Kidney (tissue), 14 donors: Measurements from ENCODE around the gene MDM2. TPM values are rescaled to one million over a fixed set of nuclear protein-coding genes. Genes with fewer than 3 reads are reported as not detected.

Experiments
- DNase-seq, 5 donors: peaks; one replicate each; pipeline ENCODE4 v3.0.0-alpha.2; 2013 to 2020
- FAIRE-seq: peaks from 2 replicates; lab custom pipeline; 2012; peaks lifted over from hg19 to GRCh38; lab: Jason Lieb, UNC
- H3K27ac ChIP-seq, 2 donors: one replicate each; pipeline ENCODE4 v1.7.0; 2013; ENCODE audit warnings: low read depth in 2 of 2, low read length in 2 of 2, inconsistent platforms in 1 of 2
- H3K27me3 ChIP-seq: one replicate; pipeline ENCODE4 v1.7.1; 2013; ENCODE audit warnings: low read length, inconsistent platforms; ENCODE audit not compliant: control insufficient read depth, insufficient read depth
- H3K36me3 ChIP-seq, 3 donors: one replicate each; pipeline versions ENCODE4 v1.7.0 to v1.7.1; 2013; ENCODE audit warnings: low read length in 3 of 3, control low read depth in 1 of 3, inconsistent platforms in 1 of 3; ENCODE audit not compliant: insufficient read depth in 3 of 3, control insufficient read depth in 2 of 3
- H3K4me1 ChIP-seq, 3 donors: one replicate each; pipeline versions ENCODE4 v1.7.0 to v1.7.1; 2013; ENCODE audit warnings: low read length in 3 of 3, inconsistent platforms in 1 of 3, low read depth in 1 of 3; ENCODE audit not compliant: control insufficient read depth in 2 of 3, insufficient read depth in 2 of 3
- H3K4me3 ChIP-seq, 3 donors: one replicate each; pipeline versions ENCODE4 v1.7.0 to v1.8.1; 2013; ENCODE audit warnings: low read length in 3 of 3, control low read depth in 1 of 3, inconsistent platforms in 1 of 3
- H3K9ac ChIP-seq, 3 donors: one replicate each; pipeline versions ENCODE4 v1.7.0 to v1.7.1; 2013; ENCODE audit warnings: low read length in 3 of 3, control low read depth in 1 of 3, inconsistent platforms in 1 of 3
- H3K9me3 ChIP-seq, 3 donors: one replicate each; pipeline versions ENCODE4 v1.7.0 to v1.7.1; 2013; ENCODE audit warnings: low read length in 3 of 3, control low read depth in 1 of 3, inconsistent platforms in 1 of 3; ENCODE audit not compliant: control insufficient read depth in 2 of 3, insufficient read depth in 1 of 3
- intact Hi-C: fragments of 100-400 bp; cut with DNase I; formaldehyde crosslinking; loops from one replicate; pipeline ENCODE4 v1.11.1; 2022
- polyA plus RNA-seq: library from polyadenylated mRNA; stranded (reverse); fragments of 350-450 nt; fragmentation: Illumina TruSeq; extraction: RNeasy Lipid Tissue Mini Kit (QIAGEN cat#74804); gene quantifications from one replicate; pipeline ENCODE4 v1.2.3, GENCODE V29; 2014; ENCODE audit warnings: low read depth, low replicate concordance; ENCODE audit not compliant: insufficient read depth
- total RNA-seq: library from RNA; stranded (reverse); fragmentation: NEBNext Ultra II Directional; extraction: Animal tissue kit (Norgen Biotek cat#: 25700); gene quantifications from one replicate; pipeline ENCODE4 v1.2.1, GENCODE V29; 2021
- TF ChIP-seq, protein P1 (sequence below): IDR thresholded peaks from 3 replicates; pipeline ENCODE4 v1.5.1; 2012; ENCODE audit warnings: mild to moderate bottlenecking, moderate library complexity, borderline replicate concordance; ENCODE audit not compliant: insufficient read depth; ENCODE audit errors: extremely low read depth
- donor health status: control.
- donor health status: control.
- donor health status: control.
- donor health status: control.
- donor health status: control.
- donor health status: DM: yes; HTN: yes; CAD: no.
- donor health status: Normal renal cell carcinoma (clear cell type).

MDM2 gene
- total and polyA plus RNA-seq, 2 donors from 2014 or later, result 38.5 to 103 TPM

DNA sequence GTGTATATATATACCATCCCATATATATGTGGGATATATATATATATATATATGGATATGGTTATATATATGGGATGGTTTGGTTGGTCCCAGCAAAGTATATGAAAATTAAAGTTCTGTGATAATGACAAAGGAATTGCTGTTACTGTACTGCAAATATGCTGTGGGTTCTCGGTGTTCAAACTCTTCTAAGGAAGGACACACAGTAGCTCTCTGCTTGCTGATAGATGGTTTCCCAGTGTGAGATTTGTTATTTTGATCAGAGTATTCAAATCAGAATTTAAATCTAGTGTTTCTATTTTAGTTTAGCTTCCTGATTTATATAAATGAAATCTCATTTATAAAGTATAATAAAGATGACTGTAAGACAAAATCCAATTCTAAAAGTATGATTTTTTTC is 42.3 kb upstream of the MDM2 start:
- intact Hi-C loops, result no loop called here
- no peak overlapping the region for H3K9ac ChIP-seq
- no peaks in the 10 kb centered on the region for H3K9me3 ChIP-seq
- H3K4me1 ChIP-seq, result no peaks in the 10 kb centered on the region
- FAIRE-seq (no peak), DNase-seq (no peak)
- no peaks in the 10 kb centered on the region for H3K27me3 ChIP-seq
- no peak overlapping the region for H3K4me3 ChIP-seq
- H3K27ac ChIP-seq, result no peak overlapping the region
- TF ChIP-seq, protein P1, sequence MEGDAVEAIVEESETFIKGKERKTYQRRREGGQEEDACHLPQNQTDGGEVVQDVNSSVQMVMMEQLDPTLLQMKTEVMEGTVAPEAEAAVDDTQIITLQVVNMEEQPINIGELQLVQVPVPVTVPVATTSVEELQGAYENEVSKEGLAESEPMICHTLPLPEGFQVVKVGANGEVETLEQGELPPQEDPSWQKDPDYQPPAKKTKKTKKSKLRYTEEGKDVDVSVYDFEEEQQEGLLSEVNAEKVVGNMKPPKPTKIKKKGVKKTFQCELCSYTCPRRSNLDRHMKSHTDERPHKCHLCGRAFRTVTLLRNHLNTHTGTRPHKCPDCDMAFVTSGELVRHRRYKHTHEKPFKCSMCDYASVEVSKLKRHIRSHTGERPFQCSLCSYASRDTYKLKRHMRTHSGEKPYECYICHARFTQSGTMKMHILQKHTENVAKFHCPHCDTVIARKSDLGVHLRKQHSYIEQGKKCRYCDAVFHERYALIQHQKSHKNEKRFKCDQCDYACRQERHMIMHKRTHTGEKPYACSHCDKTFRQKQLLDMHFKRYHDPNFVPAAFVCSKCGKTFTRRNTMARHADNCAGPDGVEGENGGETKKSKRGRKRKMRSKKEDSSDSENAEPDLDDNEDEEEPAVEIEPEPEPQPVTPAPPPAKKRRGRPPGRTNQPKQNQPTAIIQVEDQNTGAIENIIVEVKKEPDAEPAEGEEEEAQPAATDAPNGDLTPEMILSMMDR, result no peak
- peaks cover 2 to 4% (median 3%) of the 10 kb centered on the region in 3 donors for H3K36me3 ChIP-seq

DNA sequence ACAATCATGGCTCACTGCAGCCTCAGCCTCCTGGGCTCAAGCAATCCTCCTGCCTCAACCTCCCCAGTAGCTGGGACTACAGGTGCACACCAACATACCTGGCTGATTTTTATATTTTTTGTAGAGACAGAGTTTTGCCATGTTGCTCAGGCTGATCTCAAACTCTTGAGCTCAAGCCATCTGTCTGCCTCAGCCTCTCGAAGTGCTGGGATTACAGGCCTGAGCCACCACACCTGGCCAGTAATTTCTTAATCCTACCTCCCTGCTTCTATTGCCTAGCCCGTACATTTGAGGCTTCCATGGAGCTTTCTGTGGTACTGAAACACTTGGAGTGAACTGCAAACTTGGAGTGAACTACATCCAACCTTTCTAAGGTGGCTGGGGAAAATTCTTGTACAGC is 41.3 kb upstream of the MDM2 start:
- H3K27me3 ChIP-seq, result no peaks in the 10 kb centered on the region
- FAIRE-seq (no peak), DNase-seq (no peak)
- peaks cover 0 to 4% (median 2%) of the 10 kb centered on the region in 3 donors for H3K36me3 ChIP-seq
- intact Hi-C loops, result no loop called here
- no peak overlapping the region for H3K4me3 ChIP-seq
- TF ChIP-seq, protein P1, result no peak
- no peaks in the 10 kb centered on the region for H3K9me3 ChIP-seq
- H3K4me1 ChIP-seq, result no peaks in the 10 kb centered on the region
- no peak overlapping the region for H3K27ac ChIP-seq
- H3K9ac ChIP-seq, result no peak overlapping the region

DNA sequence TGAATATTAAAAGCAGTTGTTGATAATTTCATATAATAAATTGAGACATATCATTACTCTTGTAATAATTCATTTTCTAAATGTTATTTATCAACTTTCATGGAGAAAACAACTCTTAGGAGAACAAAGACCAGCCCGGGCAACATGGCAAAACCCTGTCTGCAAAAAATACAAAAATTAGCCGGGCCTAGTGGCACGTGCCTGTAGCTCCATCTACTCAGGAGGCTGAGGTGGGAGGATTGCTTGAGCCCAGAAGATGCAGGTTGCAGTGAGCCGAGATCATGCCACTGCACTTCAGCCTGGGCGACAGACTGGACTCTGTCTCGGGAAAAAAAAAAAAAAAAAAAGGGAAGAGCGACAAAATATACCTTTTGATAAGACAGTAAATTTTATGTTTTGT is 40.8 kb upstream of the MDM2 start:
- no peaks in the 10 kb centered on the region for H3K27me3 ChIP-seq
- FAIRE-seq (no peak), DNase-seq (no peak)
- no peak overlapping the region for H3K9ac ChIP-seq
- H3K4me1 ChIP-seq, result no peaks in the 10 kb centered on the region
- no peak overlapping the region for H3K27ac ChIP-seq
- TF ChIP-seq, protein P1, result no peak
- peaks cover 0 to 4% (median 2%) of the 10 kb centered on the region in 3 donors for H3K36me3 ChIP-seq
- intact Hi-C loops, result no loop called here
- no peaks in the 10 kb centered on the region for H3K9me3 ChIP-seq
- H3K4me3 ChIP-seq, result no peak overlapping the region

DNA sequence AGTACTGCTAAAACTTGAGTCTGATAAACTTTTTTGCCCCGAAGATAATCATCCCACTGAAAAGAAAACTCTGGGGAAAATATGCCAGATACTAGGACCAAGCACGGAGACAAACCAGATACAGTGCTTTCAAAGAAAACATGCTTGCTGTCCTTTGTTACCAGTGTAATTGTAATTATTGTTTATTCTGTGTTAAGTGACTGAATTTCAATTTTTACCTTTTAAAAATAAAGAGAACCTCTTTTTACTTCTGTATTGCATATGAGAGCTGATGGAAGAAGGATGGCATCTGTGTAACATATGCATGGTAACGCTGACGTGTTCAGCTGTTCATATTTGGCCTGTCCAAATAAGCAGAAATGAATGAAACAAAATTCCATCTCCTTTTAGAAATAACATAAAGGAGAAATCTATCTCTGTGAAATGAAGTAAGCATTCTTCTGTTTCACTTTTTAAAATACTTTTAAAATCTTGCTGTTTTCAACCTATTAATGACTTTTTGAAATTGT is 39.5 kb upstream of the MDM2 start:
- Histone ChIP-seq H3K9me3 (no peaks in the 10 kb centered on the region), H3K4me1 (no peaks in the 10 kb centered on the region), H3K9ac (no peak overlapping the region), H3K36me3 (peaks cover 0 to 3% (median 0%) of the 10 kb centered on the region in 3 donors), H3K27me3 (no peaks in the 10 kb centered on the region), H3K4me3 (no peak overlapping the region), H3K27ac (no peak overlapping the region)
- TF ChIP-seq, protein P1, result no peak
- intact Hi-C loops, result no loop called here
- FAIRE-seq (no peak), DNase-seq (no peak)
